Left colon (tissue), 2 donors: ENCODE data around the gene OR4D1. TPM values are rescaled to one million over a fixed set of nuclear protein-coding genes. Genes with fewer than 3 reads are reported as not detected.

ENCODE experiments used
- ATAC-seq: fragments of 200-7000 bp; cut with Tn5 transposase; one replicate; pipeline ENCODE4 v1.9.1; 2020; ENCODE audit warnings: mild to moderate bottlenecking, moderate library complexity
- DNase-seq, 2 donors: peaks; one replicate each; pipeline ENCODE4 v3.0.0-alpha.2; 2020
- intact Hi-C, 2 donors: fragments of 100-400 bp; cut with DNase I in 1 of 2; cut with micrococcal nuclease in 1 of 2; formaldehyde crosslinking; loops; one replicate each; pipeline versions ENCODE4 v1.11.2 to v1.14.0; 2022; cut with DNase I, micrococcal nuclease
- total RNA-seq, 2 donors: library from RNA; stranded (reverse); fragmentation: NEBNext Ultra II Directional; extraction: Animal tissue kit (Norgen Biotek cat#: 25700); gene quantifications; one replicate each; pipeline ENCODE4 v1.2.1, GENCODE V29; 2021
- donor health status: DM: no; HTN: no; CAD: no.
- donor health status: DM: yes; HTN: yes; CAD: no.

Gene OR4D1
- total RNA-seq, 2 donors from 2014 or later: not detected

DNA sequence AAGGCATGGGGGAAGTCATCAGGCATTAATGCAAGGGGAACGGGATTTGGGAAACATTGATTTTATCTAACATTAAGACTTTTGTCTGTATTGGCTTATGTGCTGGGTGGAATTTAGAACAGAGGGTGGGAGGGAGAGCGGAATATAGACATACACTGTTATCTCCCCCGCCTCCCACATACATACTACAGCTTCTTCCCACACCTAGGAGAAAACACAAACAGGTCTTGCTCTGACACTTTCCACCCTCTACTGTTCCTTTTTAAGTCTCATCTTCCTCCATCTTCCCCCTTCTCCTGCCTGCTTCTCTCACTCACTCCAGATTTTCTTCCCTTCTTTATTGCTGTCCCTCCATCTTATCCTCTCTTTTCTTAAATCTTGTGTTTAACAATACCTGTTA, 425 bp downstream of the OR4D1 start:
- DNase-seq (no peak), ATAC-seq (no peak)
- intact Hi-C loops: no loop called here

DNA sequence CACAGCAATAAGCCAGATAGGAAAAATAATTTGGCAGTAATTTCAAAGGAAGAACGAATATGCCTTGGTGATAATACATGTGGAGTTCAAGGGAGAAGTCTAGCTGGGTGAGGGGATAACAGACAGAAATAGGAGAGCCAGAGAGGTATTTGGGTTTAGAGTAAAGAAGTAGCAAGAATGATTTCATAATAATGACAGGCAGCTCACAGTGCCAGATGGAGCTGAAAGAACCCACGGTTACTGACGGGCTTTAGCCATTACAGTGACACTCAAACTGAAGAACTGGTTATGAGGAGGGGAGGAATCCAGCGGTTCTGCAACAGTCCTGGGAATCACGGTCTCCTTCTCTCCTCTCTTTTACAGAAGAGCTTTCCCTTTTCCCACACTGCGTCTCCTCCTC, 2.2 kb downstream of the OR4D1 start:
- DNase-seq (no peak), ATAC-seq (no peak)
- intact Hi-C loops: no loop called here

DNA sequence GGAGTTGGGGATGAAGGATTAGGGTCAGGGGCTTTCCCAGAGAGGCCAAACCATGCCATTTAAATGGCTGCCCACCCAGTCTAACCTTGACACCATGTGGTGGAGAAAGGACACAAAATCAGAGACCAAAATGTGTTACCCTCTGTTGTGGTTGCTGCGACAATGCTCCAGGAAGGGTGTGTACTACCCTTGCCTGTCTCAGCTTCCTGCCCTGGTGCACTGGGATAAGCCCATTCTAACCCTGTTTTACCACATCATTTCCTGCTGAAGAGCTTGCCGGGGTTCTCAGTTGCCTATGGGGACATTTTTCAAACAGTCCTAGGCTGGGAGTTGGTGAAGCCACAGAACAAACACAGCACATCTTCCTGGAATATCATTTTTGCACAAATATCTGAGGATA, 4.9 kb downstream of the OR4D1 start:
- no peak for ATAC-seq
- DNase-seq: no peak
- intact Hi-C loops: no loop called here

DNA sequence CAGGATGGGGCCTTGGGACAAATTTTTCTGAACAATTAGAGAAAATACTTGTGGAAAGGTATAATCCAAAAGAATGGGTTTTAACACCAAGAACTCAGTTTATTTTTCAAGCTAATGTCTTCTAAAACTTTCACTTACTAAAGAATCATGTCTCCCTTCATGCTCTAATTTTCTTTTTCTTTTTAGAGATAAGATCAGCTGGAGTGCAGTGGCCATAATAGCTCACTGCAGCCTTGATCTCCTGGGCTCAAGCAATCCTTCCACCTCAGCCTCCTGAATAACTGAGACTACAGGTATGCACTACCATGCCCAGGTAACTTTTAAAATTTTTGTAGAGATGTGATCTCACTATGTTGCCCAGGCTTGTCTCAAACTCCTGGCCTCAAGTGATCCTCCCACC, 5.5 kb downstream of the OR4D1 start:
- intact Hi-C loops: no loop called here
- no peak for ATAC-seq
- no peak for DNase-seq

DNA sequence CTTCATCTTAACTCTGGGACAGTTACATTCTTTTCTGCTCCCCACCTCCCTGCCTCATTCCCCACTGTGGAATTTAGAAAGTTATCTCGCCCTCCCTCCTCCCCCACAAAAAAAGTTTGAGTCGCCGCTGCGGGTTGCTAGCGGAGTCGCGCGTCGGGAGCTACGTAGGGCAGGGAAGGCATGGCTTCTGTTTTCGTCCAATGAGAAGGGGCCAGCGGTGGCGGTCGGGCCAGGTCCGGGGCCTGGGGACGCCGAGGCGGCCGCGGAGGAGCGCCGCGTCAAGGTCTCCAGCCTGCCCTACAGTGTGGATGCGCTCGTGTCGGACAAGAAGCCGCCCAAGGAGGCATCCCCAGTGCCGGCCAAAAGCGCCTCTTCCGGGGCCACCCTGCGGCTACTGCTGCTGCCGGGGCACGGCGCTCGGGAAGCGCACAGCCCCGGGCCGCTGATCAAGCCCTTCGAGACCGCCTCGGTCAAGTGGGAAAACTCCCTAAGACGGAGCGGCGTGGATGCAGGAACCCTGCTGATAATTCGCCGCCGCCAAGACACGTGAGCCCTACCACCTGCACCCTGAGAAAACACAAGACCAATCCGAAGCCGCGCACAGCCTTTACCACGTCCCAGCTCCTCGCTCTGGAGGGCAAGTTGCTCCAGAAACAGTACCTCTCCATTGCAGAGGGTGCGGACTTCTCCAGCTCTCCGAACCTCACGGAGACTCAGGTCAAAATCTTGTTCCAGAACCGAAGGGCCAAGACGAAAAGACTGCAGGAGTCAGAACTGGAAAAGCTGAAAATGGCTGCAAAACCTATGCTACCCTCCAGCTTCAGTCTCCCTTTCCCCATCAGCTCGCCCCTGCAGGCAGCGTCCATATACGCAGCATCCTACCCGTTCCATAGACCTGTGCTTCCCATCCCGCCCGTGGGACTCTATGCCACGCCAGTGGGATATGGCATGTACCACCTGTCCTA, 8.9 kb downstream of the OR4D1 start:
- intact Hi-C loops: no loop called here
- ATAC-seq: no peak
- DNase-seq: peak in 1 of 2 donors; percentile 13

DNA sequence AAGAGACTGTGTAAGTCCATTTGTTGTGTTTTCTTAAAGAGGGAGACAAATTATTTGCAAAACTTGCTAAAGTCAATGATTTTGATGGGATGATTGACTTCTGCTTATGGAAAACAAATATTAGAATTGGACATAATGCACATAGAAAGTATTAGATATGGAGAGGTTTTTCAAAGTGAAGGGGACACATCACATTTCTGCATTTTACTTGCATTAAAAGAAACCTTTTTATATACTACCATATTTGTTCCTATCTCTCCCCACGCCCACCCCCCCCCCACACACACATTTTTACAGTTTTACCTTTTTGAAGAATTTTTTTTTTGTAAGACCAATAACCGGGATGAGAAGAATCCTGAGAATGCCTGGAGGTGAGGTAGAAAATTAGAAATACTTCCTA, 10.0 kb downstream of the OR4D1 start:
- intact Hi-C loops: no loop called here
- DNase-seq (no peak), ATAC-seq (no peak)

DNA sequence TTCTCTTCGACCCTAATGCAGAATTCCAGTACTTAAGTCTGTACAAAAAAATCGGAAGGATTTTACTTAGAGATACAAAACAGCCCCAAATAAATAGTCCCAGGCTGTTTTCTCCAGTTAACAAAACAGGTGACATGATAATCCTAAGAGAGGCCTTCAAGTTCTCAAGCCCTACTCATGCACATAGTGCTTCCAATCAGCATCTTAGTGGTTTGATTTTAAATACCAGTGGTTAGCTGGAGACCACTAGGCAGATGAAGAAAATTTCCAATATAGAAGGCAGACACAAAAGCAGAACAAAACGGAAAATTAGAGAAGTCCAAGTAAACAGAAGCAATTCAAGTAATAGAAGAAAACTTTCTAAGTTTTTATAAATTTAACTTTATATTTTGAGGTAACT, 13.4 kb downstream of the OR4D1 start:
- intact Hi-C loops: no loop called here
- no peak for ATAC-seq
- DNase-seq: no peak

DNA sequence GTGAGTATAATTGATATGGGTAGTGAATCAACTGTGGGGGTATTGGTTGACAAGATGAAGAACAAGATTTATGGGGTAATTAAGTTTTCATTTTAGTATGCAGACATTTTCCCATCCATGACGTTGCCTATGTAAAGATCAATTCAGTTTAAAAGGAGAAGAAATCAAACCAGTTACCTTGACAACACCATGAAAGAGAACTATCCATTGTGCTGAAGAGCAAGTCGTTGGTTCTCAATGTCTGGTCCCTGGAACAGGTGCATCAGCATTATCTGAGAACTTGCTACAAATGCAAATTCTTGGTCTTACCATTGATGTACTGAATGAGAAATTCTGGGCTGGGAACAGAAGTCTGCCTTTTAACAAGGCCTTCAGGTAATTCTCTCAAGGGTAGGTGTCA, 17.8 kb downstream of the OR4D1 start:
- DNase-seq: no peak
- ATAC-seq: no peak
- intact Hi-C loops: no loop called here

DNA sequence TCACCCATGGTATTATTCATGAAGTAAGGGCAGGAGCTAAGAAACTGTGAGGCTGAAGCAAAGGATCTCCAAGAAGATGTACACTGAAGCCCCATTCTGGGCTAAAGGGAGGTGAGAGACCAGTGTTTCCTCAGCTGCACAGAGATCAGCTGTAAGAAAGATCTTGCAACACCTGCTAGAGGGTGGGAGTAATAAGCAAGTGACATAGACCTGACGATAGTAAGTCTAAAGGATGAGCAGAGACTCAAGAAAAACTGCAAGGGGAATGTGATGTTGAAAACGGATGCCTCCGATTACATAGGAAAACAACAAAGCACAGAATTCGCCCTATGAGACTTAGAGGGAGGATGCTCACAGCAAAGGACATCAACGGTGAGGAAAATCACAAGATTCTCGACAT, 18.5 kb downstream of the OR4D1 start, which contains the start of gene OR4D2:
Gene OR4D2 (plus strand): TSS at position 301 of the 400 bp plus-strand sequence. CDS start 2,674 bp downstream, outside the sequence.
- ATAC-seq (no peak), DNase-seq (no peak)
- intact Hi-C loops: no loop called here

DNA sequence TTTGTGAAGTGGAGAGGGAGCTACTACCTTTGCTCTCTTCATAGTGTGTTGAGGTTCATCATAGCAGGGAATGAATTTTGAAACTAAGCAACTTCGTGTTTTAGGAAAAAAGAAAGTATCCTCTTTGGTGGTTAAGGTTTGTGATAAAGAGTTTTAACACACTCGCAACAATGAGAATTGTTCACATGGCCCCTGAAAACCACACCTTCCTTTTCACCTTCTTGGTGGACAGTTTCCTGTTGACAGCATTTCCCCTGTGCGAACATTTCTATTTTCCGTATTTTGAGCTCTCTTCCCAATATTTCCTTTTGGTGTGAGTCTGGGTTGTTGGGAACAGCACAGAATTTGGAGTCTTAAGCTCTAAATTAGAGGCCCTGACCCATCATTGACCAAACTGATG, 22.4 kb downstream of the OR4D1 start:
- DNase-seq (no peak), ATAC-seq (no peak)
- intact Hi-C loops: no loop called here

DNA sequence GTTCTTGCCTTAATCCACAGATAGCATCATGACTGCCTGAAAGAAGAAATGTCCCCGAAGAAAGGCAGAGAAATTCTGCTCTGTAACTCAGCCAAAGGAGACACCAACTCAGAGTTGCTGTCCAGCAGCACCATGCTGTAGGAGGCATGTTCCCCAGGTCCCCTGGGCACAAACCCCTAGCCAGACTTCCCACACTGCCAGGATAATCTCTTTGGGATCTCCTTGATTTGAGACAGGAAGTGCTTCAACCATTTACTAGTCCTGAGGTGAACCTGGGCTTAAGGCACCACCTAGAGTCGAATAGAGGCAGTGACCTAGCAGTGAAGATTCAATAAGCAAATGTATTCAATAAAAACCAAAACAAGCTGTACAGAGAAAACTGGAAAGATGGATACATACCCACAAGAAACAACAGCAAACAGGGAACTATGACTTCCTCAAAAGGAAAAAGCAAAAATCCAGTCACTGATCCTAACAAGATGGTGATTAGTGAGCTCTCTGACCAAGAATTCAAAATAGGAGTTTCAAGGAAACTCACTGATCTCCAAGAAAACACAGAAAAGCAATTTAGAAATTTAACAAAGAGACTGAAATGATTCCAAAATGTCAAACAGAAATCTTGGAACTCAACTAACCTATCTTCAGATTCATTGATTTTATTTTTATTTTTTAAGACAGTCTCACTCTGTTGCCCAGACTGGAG, 24.3 kb downstream of the OR4D1 start:
- peak; percentile 48 for ATAC-seq
- DNase-seq: no peak
- intact Hi-C loops: no loop called here

DNA sequence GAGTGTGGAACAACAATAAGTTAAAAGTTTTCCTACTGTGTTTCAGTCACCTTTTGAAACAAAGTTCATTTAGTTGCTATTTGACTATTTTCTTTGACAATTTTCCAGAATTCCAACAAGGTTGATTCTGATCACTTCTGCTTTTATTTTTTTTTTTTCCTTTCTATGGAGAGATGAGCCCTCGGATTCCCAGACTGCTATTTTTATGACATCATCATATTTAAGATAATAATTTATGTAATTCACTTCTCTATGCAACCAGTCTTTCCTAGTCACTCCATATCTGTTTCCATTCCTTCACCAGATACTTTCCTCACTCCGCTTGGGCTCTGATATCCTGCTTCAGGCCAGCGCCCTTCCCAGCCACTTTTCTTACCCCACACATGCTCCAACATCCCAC, 26.7 kb downstream of the OR4D1 start:
- ATAC-seq (no peak), DNase-seq (no peak)
- intact Hi-C loops: no loop called here

DNA sequence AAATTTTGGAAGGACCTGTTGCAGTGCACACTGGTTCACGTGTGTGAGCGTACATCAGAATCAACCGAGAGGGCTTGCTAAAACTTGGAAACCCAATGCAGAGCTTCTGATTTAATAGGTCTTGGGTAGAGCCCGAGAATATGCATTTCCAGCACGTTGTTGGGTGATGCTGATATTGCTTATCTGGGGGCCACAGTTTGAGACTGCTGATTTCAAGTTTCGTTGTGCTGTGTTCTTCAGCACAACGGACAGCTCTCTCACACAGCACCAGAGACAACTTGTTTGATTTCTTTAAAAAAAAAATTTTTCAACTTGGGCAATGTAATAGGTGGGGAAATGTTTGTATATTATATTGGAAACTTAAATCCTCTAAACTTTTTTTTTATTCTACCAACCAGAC, 28.0 kb downstream of the OR4D1 start:
- intact Hi-C loops: no loop called here
- DNase-seq (no peak), ATAC-seq (no peak)

DNA sequence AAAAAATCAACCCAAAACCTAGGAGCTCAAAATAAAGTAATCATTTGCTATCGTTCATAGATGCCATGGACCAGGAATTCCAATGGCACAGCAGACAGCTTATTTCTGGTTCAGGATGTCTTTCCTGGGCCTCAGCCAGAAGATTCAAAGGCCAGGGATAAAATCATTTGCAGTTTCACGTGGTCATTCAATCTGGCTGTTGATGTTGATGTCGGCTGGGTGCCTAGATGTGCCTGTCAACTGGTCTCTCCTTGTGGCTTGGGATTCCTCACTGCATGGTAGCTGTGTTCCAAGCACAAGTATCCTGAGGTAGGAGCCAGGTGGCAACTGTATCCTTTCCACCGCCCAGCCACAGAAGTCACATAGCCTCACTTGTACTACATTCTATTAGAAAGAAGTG, 33.6 kb downstream of the OR4D1 start:
- DNase-seq (no peak), ATAC-seq (no peak)
- intact Hi-C loops: no loop called here

DNA sequence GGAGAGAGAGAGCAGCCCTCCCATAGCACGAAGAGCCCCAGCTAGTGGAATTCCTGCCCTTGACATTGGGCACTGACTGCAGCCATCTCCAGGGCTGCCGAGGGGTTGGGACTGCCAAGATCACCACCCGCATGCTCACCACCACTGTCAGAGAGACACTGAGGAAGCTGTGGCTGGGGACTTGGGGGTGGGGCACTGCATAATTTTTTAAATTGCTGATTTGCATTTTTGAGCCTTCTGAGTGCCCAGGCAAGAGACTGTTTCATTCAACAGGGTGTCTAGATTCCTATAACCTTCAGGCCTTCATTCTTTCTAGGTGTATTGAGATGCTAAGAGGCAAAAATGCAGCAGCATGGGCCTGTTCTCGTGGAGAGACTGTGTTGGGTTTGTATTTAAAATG, 35.3 kb downstream of the OR4D1 start:
- ATAC-seq (no peak), DNase-seq (no peak)
- intact Hi-C loops: no loop called here

DNA sequence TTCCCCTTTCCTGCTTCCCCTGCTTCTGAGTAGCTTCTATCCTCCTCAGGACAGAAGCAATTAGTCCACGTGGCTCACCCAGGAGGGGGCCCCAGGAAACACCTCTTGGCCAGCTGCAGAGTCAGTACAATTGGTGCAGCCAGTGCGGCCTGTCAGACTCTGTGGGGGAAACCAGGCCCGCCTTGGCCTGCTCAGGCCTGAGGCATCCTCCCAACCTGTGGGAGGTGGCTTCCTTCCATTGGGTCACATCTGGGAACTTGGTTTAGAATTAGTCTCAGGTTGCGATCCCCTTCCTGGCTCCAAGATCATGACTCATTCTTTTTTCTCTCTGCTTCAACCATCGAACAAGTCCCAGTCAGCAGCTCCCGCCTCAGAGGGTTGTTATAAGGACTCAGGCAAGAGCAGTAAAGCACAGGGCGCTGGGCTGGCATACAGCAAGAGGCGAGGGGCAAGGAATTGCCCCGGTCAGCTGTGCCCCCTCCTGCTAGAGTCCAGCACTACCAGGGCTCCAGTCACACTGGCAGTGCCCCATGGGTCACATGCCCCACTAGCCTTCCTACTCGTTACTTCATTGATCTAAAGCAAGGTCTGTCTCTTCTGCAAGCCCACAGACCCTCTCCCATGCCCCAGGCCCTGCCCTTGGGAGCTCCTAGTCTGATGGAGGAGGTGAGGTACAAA, 36.3 kb downstream of the OR4D1 start:
- no peak for ATAC-seq
- no peak for DNase-seq
- intact Hi-C loops: no loop called here

DNA sequence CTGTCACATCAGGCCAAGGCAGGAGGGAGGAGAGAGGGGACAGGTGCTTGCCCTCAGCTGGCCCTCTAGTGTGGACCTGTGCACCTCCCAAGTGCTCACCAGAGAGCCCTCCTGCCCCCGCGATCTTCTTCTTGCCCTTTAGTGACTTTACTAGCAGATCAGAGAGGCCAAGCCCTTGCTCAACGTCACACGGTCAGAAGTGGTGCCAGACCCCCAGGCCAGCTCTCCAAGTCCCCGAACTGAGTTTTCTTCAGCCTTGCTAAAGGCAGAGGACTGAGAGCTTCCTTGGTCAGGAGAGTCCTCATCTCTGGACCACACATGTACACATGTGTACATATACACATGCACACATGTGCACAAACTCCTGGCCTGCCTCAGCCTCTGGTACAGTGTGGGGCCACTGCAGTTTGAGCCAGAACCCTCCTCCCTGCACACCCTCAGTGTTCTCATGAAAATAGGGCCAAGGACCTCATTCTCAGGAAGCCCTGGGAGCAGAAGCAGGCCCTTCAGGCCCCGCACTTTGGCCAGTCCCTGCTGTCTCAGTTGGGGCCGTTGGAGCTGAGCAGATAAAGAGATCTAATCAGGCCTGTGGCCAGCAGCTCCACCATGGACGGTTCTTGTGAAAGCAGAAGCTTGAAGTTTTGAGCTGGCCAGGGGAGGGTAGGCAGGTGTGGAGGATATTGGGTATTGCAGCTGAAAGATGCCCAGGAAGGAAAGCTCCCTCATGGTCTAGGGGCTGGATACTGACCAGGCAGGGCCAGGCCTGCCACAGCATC, 37.0 kb downstream of the OR4D1 start:
- ATAC-seq (no peak), DNase-seq (no peak)
- intact Hi-C loops: no loop called here

DNA sequence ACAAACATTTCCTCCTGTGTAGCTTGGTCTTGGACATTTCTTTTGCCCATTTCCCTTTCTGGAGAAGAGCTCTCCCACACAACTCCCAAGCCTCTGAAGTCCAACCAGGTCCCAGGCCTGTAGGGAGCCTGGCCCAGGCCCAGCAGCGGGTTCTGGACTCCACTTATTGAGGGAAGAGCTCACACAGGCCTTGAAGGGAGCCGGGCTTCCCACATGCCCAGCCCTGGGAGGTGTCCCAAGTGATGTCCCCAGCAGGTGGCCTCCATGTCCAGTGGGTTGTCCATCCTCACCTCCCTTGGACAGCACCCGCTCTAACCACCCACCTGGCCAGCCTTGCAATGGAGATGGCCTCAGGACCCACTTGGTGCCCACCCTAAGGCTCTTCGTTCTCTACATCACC, 38.4 kb downstream of the OR4D1 start:
- intact Hi-C loops: no loop called here
- no peak for DNase-seq
- ATAC-seq: no peak

DNA sequence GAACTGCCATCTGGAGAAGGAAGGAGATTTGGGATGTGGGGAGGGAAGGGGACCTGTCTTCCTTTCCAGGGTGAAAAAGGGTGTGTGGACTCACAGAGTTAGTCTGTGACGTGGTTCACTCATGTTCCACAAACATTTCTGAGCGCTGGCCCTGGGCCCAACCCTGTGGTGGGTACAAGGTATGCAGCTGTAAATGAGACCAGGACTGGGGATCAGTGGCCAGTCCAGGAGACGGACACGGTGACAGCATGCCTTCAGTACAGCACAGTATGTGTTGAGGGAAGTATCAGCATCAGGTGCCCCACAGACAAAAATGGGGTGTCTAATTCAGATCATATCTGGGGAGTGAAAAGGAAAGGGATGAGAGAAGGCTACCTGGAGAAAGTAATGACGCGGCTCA, 38.9 kb downstream of the OR4D1 start:
- no peak for ATAC-seq
- intact Hi-C loops: no loop called here
- DNase-seq: no peak
